OCI-LY1 (cell line): Measurements from ENCODE around the gene COX14.

Experiments used
- EZH2 ChIP-seq: fragments of 200-600 bp; sonication (generic), shearing (Covaris generic); IDR thresholded peaks from 2 replicates; pipeline ENCODE4 v1.8.0; 2017; ENCODE audit warnings: borderline replicate concordance, mixed run types, mild to moderate bottlenecking, antibody characterized with exemption, low read length, moderate library complexity, mixed read lengths
- TF ChIP-seq, protein P1 (sequence below): fragments of 200-600 bp; sonication (generic), shearing (Covaris generic); IDR thresholded peaks from 2 replicates; pipeline ENCODE4 v1.5.1; 2017; ENCODE audit warnings: mild to moderate bottlenecking, antibody characterized with exemption, low read length, moderate library complexity, mixed read lengths

GRCh38 chr12:50111395-50111692, 692 bp upstream of the COX14 start:
- TF ChIP-seq, protein P1, sequence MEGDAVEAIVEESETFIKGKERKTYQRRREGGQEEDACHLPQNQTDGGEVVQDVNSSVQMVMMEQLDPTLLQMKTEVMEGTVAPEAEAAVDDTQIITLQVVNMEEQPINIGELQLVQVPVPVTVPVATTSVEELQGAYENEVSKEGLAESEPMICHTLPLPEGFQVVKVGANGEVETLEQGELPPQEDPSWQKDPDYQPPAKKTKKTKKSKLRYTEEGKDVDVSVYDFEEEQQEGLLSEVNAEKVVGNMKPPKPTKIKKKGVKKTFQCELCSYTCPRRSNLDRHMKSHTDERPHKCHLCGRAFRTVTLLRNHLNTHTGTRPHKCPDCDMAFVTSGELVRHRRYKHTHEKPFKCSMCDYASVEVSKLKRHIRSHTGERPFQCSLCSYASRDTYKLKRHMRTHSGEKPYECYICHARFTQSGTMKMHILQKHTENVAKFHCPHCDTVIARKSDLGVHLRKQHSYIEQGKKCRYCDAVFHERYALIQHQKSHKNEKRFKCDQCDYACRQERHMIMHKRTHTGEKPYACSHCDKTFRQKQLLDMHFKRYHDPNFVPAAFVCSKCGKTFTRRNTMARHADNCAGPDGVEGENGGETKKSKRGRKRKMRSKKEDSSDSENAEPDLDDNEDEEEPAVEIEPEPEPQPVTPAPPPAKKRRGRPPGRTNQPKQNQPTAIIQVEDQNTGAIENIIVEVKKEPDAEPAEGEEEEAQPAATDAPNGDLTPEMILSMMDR = peak; percentile 98; the same call in 1 of the 2 replicates
- no peak for TF ChIP-seq EZH2
